Measurements from ENCODE around the gene DDX19B. TPM values are rescaled to one million over a fixed set of nuclear protein-coding genes. Genes with fewer than 3 reads are reported as not detected.
"Not testable (repeated sequence)": the region's sequence is repeated elsewhere in the genome, so short reads cannot be mapped to it uniquely, and the experiment has no call there.

The DDX19B gene
- total and polyA plus RNA-seq, 2 donors (not counting 1 experiment from before 2014, with no cell fraction given): 33.0 to 35.8 TPM

- H3K4me3 Mint-ChIP-seq: no peak overlapping the region
- Histone ChIP-seq H3K4me2 (replicated peaks; ENCODE audit: low read depth, low read length, poor library complexity, severe bottlenecking) (no peak overlapping the region), H4K20me1 (ENCODE audit: control insufficient read depth, insufficient read depth, low read length, poor library complexity, severe bottlenecking) (no peaks in the 10 kb centered on the region), H3K4me3 (ENCODE audit: control extremely low read depth in 1 of 5, extremely low read depth in 1 of 5, insufficient read depth in 1 of 5, low read depth in 2 of 5, low read length in 4 of 5) (no peak overlapping the region), H3K27ac (ENCODE audit: low read length in 2 of 2) (no peak overlapping the region), H3K36me3 (replicated peaks in 1 of 2; ENCODE audit: control extremely low read depth in 1 of 2, control insufficient read depth in 1 of 2, extremely low read depth in 1 of 2, insufficient read depth in 2 of 2, low read length in 1 of 2) (no peaks in the 10 kb centered on the region), H3K79me2 (ENCODE audit: control insufficient read depth, insufficient read depth, low read length) (peaks cover 81% of the 10 kb centered on the region), H3K4me1 (ENCODE audit: control insufficient read depth in 2 of 2, insufficient read depth in 2 of 2, low read length in 2 of 2) (peaks cover 10 to 12% of the 10 kb centered on the region in 2 donors), H2AFZ (ENCODE audit: insufficient read depth, low read depth, low read length, poor library complexity, severe bottlenecking) (no peak overlapping the region), H3K9me3 (ENCODE audit: control extremely low read depth in 1 of 3, control insufficient read depth in 2 of 3, insufficient read depth in 1 of 3, low read length in 2 of 3) (peaks cover 0 to under 1% (median 0%) of the 10 kb centered on the region in 3 donors), H3K9ac (ENCODE audit: low read length) (no peak overlapping the region), H3K27me3 (replicated peaks in 1 of 4; ENCODE audit: control extremely low read depth in 1 of 4, control insufficient read depth in 3 of 4, insufficient read depth in 4 of 4, low read length in 3 of 4) (no peaks in the 10 kb centered on the region)
- intact Hi-C loops (cut with micrococcal nuclease): no loop called here
- WGBS (ENCODE audit: insufficient coverage): no CpG with 5 or more reads among the region's 2 CpGs
- H3K27me3 Mint-ChIP-seq: no peaks in the 10 kb centered on the region
- ChIA-PET POLR2A (no interaction called here), CTCF (interaction anchor here (0.6 to 0.9 kb wide), 3 partner anchors 9 to 275 kb away, joined by 3 read pairs; no protein-coding TSS in a partner anchor)
- no peak for TF ChIP-seq EZH2 (IDR thresholded peaks at IDR 0.05; ENCODE audit: borderline replicate concordance, insufficient read depth, low read depth, low read length, poor library complexity, severe bottlenecking)
- TF ChIP-seq, protein P1, sequence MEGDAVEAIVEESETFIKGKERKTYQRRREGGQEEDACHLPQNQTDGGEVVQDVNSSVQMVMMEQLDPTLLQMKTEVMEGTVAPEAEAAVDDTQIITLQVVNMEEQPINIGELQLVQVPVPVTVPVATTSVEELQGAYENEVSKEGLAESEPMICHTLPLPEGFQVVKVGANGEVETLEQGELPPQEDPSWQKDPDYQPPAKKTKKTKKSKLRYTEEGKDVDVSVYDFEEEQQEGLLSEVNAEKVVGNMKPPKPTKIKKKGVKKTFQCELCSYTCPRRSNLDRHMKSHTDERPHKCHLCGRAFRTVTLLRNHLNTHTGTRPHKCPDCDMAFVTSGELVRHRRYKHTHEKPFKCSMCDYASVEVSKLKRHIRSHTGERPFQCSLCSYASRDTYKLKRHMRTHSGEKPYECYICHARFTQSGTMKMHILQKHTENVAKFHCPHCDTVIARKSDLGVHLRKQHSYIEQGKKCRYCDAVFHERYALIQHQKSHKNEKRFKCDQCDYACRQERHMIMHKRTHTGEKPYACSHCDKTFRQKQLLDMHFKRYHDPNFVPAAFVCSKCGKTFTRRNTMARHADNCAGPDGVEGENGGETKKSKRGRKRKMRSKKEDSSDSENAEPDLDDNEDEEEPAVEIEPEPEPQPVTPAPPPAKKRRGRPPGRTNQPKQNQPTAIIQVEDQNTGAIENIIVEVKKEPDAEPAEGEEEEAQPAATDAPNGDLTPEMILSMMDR (IDR thresholded peaks at IDR 0.05): no peak
- no peak overlapping the region for H3K27ac Mint-ChIP-seq
- ATAC-seq (ENCODE audit: low read depth) (no peak), DNase-seq (no peak)
- no peaks in the 10 kb centered on the region for H3K9me3 Mint-ChIP-seq (ENCODE audit: insufficient read depth)
- peaks cover 24% of the 10 kb centered on the region for H3K4me1 Mint-ChIP-seq
Measured at GRCh38 chr16:70306880-70307279, 7.9 kb downstream of the DDX19B start.

DNA sequence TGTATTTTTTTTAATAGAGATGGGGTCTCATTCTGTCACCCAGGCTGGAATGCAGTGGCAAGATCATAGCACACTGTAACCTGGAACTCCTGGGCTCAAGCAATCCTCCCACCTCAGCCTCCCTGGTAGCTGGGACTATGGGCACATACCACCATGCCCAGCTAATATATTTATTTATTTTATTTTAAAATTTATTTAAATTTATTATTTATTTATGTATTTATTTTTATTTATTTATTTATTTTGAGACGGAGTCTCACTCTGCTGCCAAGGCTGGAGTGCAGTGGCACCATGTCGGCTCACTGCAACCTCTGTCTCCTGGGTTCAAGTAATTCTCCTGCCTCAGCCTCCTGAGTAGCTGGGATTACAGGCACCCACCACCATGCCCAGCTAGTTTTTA is 8.7 kb downstream of the DDX19B start:
- peaks cover 75% of the 10 kb centered on the region for H3K79me2 ChIP-seq (ENCODE audit: control insufficient read depth, insufficient read depth, low read length)
- intact Hi-C loops (cut with micrococcal nuclease); H3K4me3 ChIP-seq (ENCODE audit: control extremely low read depth in 1 of 5, extremely low read depth in 1 of 5, insufficient read depth in 1 of 5, low read depth in 2 of 5, low read length in 4 of 5); ATAC-seq (ENCODE audit: low read depth); H3K9me3 ChIP-seq (ENCODE audit: control extremely low read depth in 1 of 3, control insufficient read depth in 2 of 3, insufficient read depth in 1 of 3, low read length in 2 of 3); H3K27me3 Mint-ChIP-seq; POLR2A ChIA-PET; H2AFZ ChIP-seq (ENCODE audit: insufficient read depth, low read depth, low read length, poor library complexity, severe bottlenecking); CTCF ChIA-PET; H3K27me3 ChIP-seq (replicated peaks in 1 of 4; ENCODE audit: control extremely low read depth in 1 of 4, control insufficient read depth in 3 of 4, insufficient read depth in 4 of 4, low read length in 3 of 4); H3K36me3 ChIP-seq (replicated peaks in 1 of 2; ENCODE audit: control extremely low read depth in 1 of 2, control insufficient read depth in 1 of 2, extremely low read depth in 1 of 2, insufficient read depth in 2 of 2, low read length in 1 of 2); H3K9ac ChIP-seq (ENCODE audit: low read length); H3K4me3 Mint-ChIP-seq; H3K9me3 Mint-ChIP-seq (ENCODE audit: insufficient read depth); DNase-seq; H4K20me1 ChIP-seq (ENCODE audit: control insufficient read depth, insufficient read depth, low read length, poor library complexity, severe bottlenecking); H3K27ac Mint-ChIP-seq; H3K27ac ChIP-seq (ENCODE audit: low read length in 2 of 2); H3K4me2 ChIP-seq (replicated peaks; ENCODE audit: low read depth, low read length, poor library complexity, severe bottlenecking): not testable (repeated sequence)
- peaks cover 20% of the 10 kb centered on the region for H3K4me1 Mint-ChIP-seq
- WGBS (ENCODE audit: insufficient coverage): no CpG with 5 or more reads among the region's 2 CpGs
- peaks cover 10 to 12% of the 10 kb centered on the region in 2 donors for H3K4me1 ChIP-seq (ENCODE audit: control insufficient read depth in 2 of 2, insufficient read depth in 2 of 2, low read length in 2 of 2)
